ENCODE data around the gene ZNF644.
"Not testable (repeated sequence)": the region's sequence is repeated elsewhere in the genome, so short reads cannot be mapped to it uniquely, and the experiment has no call there.

ZNF644 gene

GRCh38 chr1:91021686-91022517 lies at the start of gene ZNF644:
ZNF644 (minus strand) TSS chr1:91022035; CDS start chr1:90982353, 39,682 bp downstream.
- Histone ChIP-seq H3K36me3 (ENCODE audit: insufficient read depth, low read depth, low read length) (peaks cover 33% of the 10 kb centered on the region), H3K27me3 (ENCODE audit: insufficient read depth, low read length) (no peaks in the 10 kb centered on the region), H3K9me3 (ENCODE audit: insufficient read depth, low read depth, low read length) (no peaks in the 10 kb centered on the region), H3K9ac (ENCODE audit: low read depth, low read length) (peak within 1 kb of the TSS; percentile 98), H3K4me1 (ENCODE audit: insufficient read depth, low read length) (peaks cover 17% of the 10 kb centered on the region; the same call in 1 of the 2 replicates), H3K27ac (ENCODE audit: low read length) (peak within 1 kb of the TSS; percentile 75), H3K4me3 (ENCODE audit: low read length) (peak within 1 kb of the TSS; percentile 85)

GRCh38 chr1:91070298-91070697 lies 48.5 kb upstream of the ZNF644 start:
- no peaks in the 10 kb centered on the region for H3K27me3 ChIP-seq (ENCODE audit: insufficient read depth, low read length)
- no peak overlapping the region; the same call in 1 of the 2 replicates for H3K9ac ChIP-seq (ENCODE audit: low read depth, low read length)
- no peak overlapping the region for H3K4me3 ChIP-seq (ENCODE audit: low read length)
- no peaks in the 10 kb centered on the region for H3K36me3 ChIP-seq (ENCODE audit: insufficient read depth, low read depth, low read length)
- no peak overlapping the region for H3K27ac ChIP-seq (ENCODE audit: low read length)
- no peaks in the 10 kb centered on the region for H3K9me3 ChIP-seq (ENCODE audit: insufficient read depth, low read depth, low read length)
- H3K4me1 ChIP-seq (ENCODE audit: insufficient read depth, low read length): peaks cover 6% of the 10 kb centered on the region; the same call in 1 of the 2 replicates

- no peak overlapping the region for H3K27ac ChIP-seq (ENCODE audit: low read length)
These were observed 44.7 kb upstream of the ZNF644 start for GRCh38 chr1:91066538-91066937.

GRCh38 chr1:91065337-91065736 lies 43.5 kb upstream of the ZNF644 start:
- H3K36me3 ChIP-seq (ENCODE audit: insufficient read depth, low read depth, low read length): no peaks in the 10 kb centered on the region
- H3K9ac ChIP-seq (ENCODE audit: low read depth, low read length): no peak overlapping the region
- no peak overlapping the region for H3K4me3 ChIP-seq (ENCODE audit: low read length)
- H3K4me1 ChIP-seq (ENCODE audit: insufficient read depth, low read length): peaks cover 6% of the 10 kb centered on the region; the same call in 1 of the 2 replicates
- no peak overlapping the region for H3K27ac ChIP-seq (ENCODE audit: low read length)
- H3K27me3 ChIP-seq (ENCODE audit: insufficient read depth, low read length): no peaks in the 10 kb centered on the region
- H3K9me3 ChIP-seq (ENCODE audit: insufficient read depth, low read depth, low read length): no peaks in the 10 kb centered on the region

More at GRCh38 chr1:91066538-91066937, 44.7 kb upstream of the ZNF644 start:
- no peak overlapping the region for H3K4me3 ChIP-seq (ENCODE audit: low read length)
- H3K27me3 ChIP-seq (ENCODE audit: insufficient read depth, low read length): no peaks in the 10 kb centered on the region
- H3K9me3 ChIP-seq (ENCODE audit: insufficient read depth, low read depth, low read length): no peaks in the 10 kb centered on the region
- no peaks in the 10 kb centered on the region for H3K36me3 ChIP-seq (ENCODE audit: insufficient read depth, low read depth, low read length)
- no peak overlapping the region for H3K9ac ChIP-seq (ENCODE audit: low read depth, low read length)
- peaks cover 6% of the 10 kb centered on the region; the same call in 1 of the 2 replicates for H3K4me1 ChIP-seq (ENCODE audit: insufficient read depth, low read length)

- not testable (repeated sequence) for H3K4me3 ChIP-seq (ENCODE audit: low read length); H3K27ac ChIP-seq (ENCODE audit: low read length); H3K27me3 ChIP-seq (ENCODE audit: insufficient read depth, low read length); H3K4me1 ChIP-seq (ENCODE audit: insufficient read depth, low read length); H3K9ac ChIP-seq (ENCODE audit: low read depth, low read length); H3K9me3 ChIP-seq (ENCODE audit: insufficient read depth, low read depth, low read length); H3K36me3 ChIP-seq (ENCODE audit: insufficient read depth, low read depth, low read length)
These were observed 41.6 kb upstream of the ZNF644 start for GRCh38 chr1:91063403-91063802.

- H3K4me3 ChIP-seq (ENCODE audit: low read length): no peak overlapping the region
These were observed 37.3 kb upstream of the ZNF644 start for GRCh38 chr1:91059157-91059556.

GRCh38 chr1:91057784-91058183 lies 35.9 kb upstream of the ZNF644 start:
- Histone ChIP-seq H3K4me3 (ENCODE audit: low read length) (no peak overlapping the region), H3K27ac (ENCODE audit: low read length) (no peak overlapping the region), H3K9ac (ENCODE audit: low read depth, low read length) (no peak overlapping the region), H3K27me3 (ENCODE audit: insufficient read depth, low read length) (peaks cover 18% of the 10 kb centered on the region; the same call in 1 of the 2 replicates), H3K4me1 (ENCODE audit: insufficient read depth, low read length) (no peaks in the 10 kb centered on the region), H3K9me3 (ENCODE audit: insufficient read depth, low read depth, low read length) (no peaks in the 10 kb centered on the region), H3K36me3 (ENCODE audit: insufficient read depth, low read depth, low read length) (no peaks in the 10 kb centered on the region)

More at GRCh38 chr1:91059157-91059556, 37.3 kb upstream of the ZNF644 start:
- no peaks in the 10 kb centered on the region for H3K4me1 ChIP-seq (ENCODE audit: insufficient read depth, low read length)
- H3K9ac ChIP-seq (ENCODE audit: low read depth, low read length): no peak overlapping the region
- H3K27me3 ChIP-seq (ENCODE audit: insufficient read depth, low read length): peaks cover 16% of the 10 kb centered on the region; the same call in 1 of the 2 replicates
- H3K9me3 ChIP-seq (ENCODE audit: insufficient read depth, low read depth, low read length): no peaks in the 10 kb centered on the region
- no peak overlapping the region for H3K27ac ChIP-seq (ENCODE audit: low read length)
- no peaks in the 10 kb centered on the region for H3K36me3 ChIP-seq (ENCODE audit: insufficient read depth, low read depth, low read length)

- Histone ChIP-seq H3K9ac (ENCODE audit: low read depth, low read length) (no peak overlapping the region), H3K4me1 (ENCODE audit: insufficient read depth, low read length) (no peaks in the 10 kb centered on the region), H3K36me3 (ENCODE audit: insufficient read depth, low read depth, low read length) (no peaks in the 10 kb centered on the region), H3K4me3 (ENCODE audit: low read length) (no peak overlapping the region), H3K27me3 (ENCODE audit: insufficient read depth, low read length) (peaks cover 25% of the 10 kb centered on the region; the same call in 1 of the 2 replicates), H3K27ac (ENCODE audit: low read length) (no peak overlapping the region), H3K9me3 (ENCODE audit: insufficient read depth, low read depth, low read length) (no peaks in the 10 kb centered on the region)
These were observed 33.1 kb upstream of the ZNF644 start for GRCh38 chr1:91054780-91055481.

GRCh38 chr1:91053630-91054029 lies 31.8 kb upstream of the ZNF644 start:
- Histone ChIP-seq H3K27me3 (ENCODE audit: insufficient read depth, low read length) (peaks cover 25% of the 10 kb centered on the region; the same call in 1 of the 2 replicates), H3K36me3 (ENCODE audit: insufficient read depth, low read depth, low read length) (no peaks in the 10 kb centered on the region), H3K27ac (ENCODE audit: low read length) (no peak overlapping the region), H3K9me3 (ENCODE audit: insufficient read depth, low read depth, low read length) (no peaks in the 10 kb centered on the region), H3K4me3 (ENCODE audit: low read length) (no peak overlapping the region), H3K4me1 (ENCODE audit: insufficient read depth, low read length) (no peaks in the 10 kb centered on the region), H3K9ac (ENCODE audit: low read depth, low read length) (no peak overlapping the region)

GRCh38 chr1:91049551-91049950 lies 27.7 kb upstream of the ZNF644 start:
- not testable (repeated sequence) for H3K9ac ChIP-seq (ENCODE audit: low read depth, low read length); H3K36me3 ChIP-seq (ENCODE audit: insufficient read depth, low read depth, low read length); H3K9me3 ChIP-seq (ENCODE audit: insufficient read depth, low read depth, low read length); H3K4me3 ChIP-seq (ENCODE audit: low read length); H3K27ac ChIP-seq (ENCODE audit: low read length); H3K4me1 ChIP-seq (ENCODE audit: insufficient read depth, low read length)
- H3K27me3 ChIP-seq (ENCODE audit: insufficient read depth, low read length): peaks cover 13% of the 10 kb centered on the region; the same call in 1 of the 2 replicates

GRCh38 chr1:91046766-91047165 lies 24.9 kb upstream of the ZNF644 start:
- no peak overlapping the region for H3K9ac ChIP-seq (ENCODE audit: low read depth, low read length)
- H3K9me3 ChIP-seq (ENCODE audit: insufficient read depth, low read depth, low read length): no peaks in the 10 kb centered on the region
- no peaks in the 10 kb centered on the region for H3K36me3 ChIP-seq (ENCODE audit: insufficient read depth, low read depth, low read length)
- no peak overlapping the region for H3K4me3 ChIP-seq (ENCODE audit: low read length)
- no peak overlapping the region for H3K27ac ChIP-seq (ENCODE audit: low read length)
- H3K27me3 ChIP-seq (ENCODE audit: insufficient read depth, low read length): no peaks in the 10 kb centered on the region
- H3K4me1 ChIP-seq (ENCODE audit: insufficient read depth, low read length): no peaks in the 10 kb centered on the region
